Mesenchymal stem cell (in vitro differentiated cells and primary cell): ENCODE results near the gene ITPKB.

Source experiments
- DNase-seq: peaks from one replicate; pipeline ENCODE4 v3.0.0-alpha.2; 2013
- H2AFZ ChIP-seq: one replicate; pipeline ENCODE4 v1.6.1; 2013; ENCODE audit warnings: low read depth, mild to moderate bottlenecking, control low read depth, inconsistent platforms, low read length, moderate library complexity
- H2AK5ac ChIP-seq: 2 replicates; pipeline ENCODE4 v1.6.1; 2013; ENCODE audit warnings: low read length, moderate library complexity, mild to moderate bottlenecking, inconsistent platforms; ENCODE audit not compliant: severe bottlenecking
- H2BK120ac ChIP-seq: one replicate; pipeline ENCODE4 v1.6.1; 2013; ENCODE audit warnings: low read depth, mild to moderate bottlenecking, inconsistent platforms, low read length, moderate library complexity
- H2BK12ac ChIP-seq, 2 experiments: one replicate each; pipeline ENCODE4 v1.6.1; 2013; ENCODE audit warnings: inconsistent platforms in 2 of 2, low read length in 2 of 2, mild to moderate bottlenecking in 2 of 2, moderate library complexity in 2 of 2, control low read depth in 1 of 2
- H2BK15ac ChIP-seq: one replicate; pipeline ENCODE4 v1.6.1; 2013; ENCODE audit warnings: mild to moderate bottlenecking, low read depth, inconsistent platforms; ENCODE audit not compliant: poor library complexity, severe bottlenecking
- H2BK5ac ChIP-seq: 2 replicates; pipeline ENCODE4 v1.6.1; 2013; ENCODE audit warnings: low read depth, mild to moderate bottlenecking, low read length, control low read depth, inconsistent platforms; ENCODE audit not compliant: poor library complexity, severe bottlenecking
- H3K14ac ChIP-seq, 2 experiments: one replicate each; pipeline ENCODE4 v1.6.1; 2013; ENCODE audit warnings: inconsistent platforms in 2 of 2, low read length in 2 of 2, control low read depth in 1 of 2, mild to moderate bottlenecking in 1 of 2, moderate library complexity in 1 of 2
- H3K18ac ChIP-seq, 2 experiments: one replicate each; pipeline ENCODE4 v1.6.1; 2013; ENCODE audit warnings: inconsistent platforms in 2 of 2, low read length in 2 of 2, control low read depth in 1 of 2, low read depth in 1 of 2, mild to moderate bottlenecking in 1 of 2
- H3K23ac ChIP-seq, 2 experiments: one replicate each; pipeline ENCODE4 v1.6.1; 2013; ENCODE audit warnings: inconsistent platforms in 2 of 2, low read length in 2 of 2, mild to moderate bottlenecking in 2 of 2, moderate library complexity in 2 of 2, control low read depth in 1 of 2
- H3K27ac ChIP-seq: 2 replicates; pipeline ENCODE4 v1.5.1; 2013; ENCODE audit warnings: mild to moderate bottlenecking, moderate library complexity, low read length, control low read depth, inconsistent platforms; ENCODE audit not compliant: poor library complexity, severe bottlenecking
- H3K27me3 ChIP-seq, 2 experiments: 2 replicates each; pipeline versions ENCODE4 v1.6.1 to v1.7.0; 2013; ENCODE audit warnings: low read length in 2 of 2, mild to moderate bottlenecking in 2 of 2, moderate library complexity in 2 of 2, control low read depth in 1 of 2, inconsistent platforms in 1 of 2; ENCODE audit not compliant: control insufficient read depth in 1 of 2, insufficient read depth in 1 of 2
- H3K36me3 ChIP-seq, 2 experiments: 2 replicates each; pipeline versions ENCODE4 v1.6.1 to v1.7.0; 2013; ENCODE audit warnings: low read length in 2 of 2, control low read depth in 1 of 2, inconsistent platforms in 1 of 2, low read depth in 1 of 2, mild to moderate bottlenecking in 1 of 2; ENCODE audit not compliant: insufficient read depth in 2 of 2, control insufficient read depth in 1 of 2
- H3K4ac ChIP-seq, 2 experiments: one replicate each; pipeline ENCODE4 v1.6.1; 2013; ENCODE audit warnings: inconsistent platforms in 2 of 2, low read length in 2 of 2, mild to moderate bottlenecking in 2 of 2, moderate library complexity in 2 of 2, control low read depth in 1 of 2, low read depth in 1 of 2
- H3K4me1 ChIP-seq: 2 replicates; pipeline ENCODE4 v1.6.1; 2013; ENCODE audit warnings: low read depth, low read length, control low read depth; ENCODE audit not compliant: control insufficient read depth, insufficient read depth
- H3K4me2 ChIP-seq: 2 replicates; pipeline ENCODE4 v1.6.1; 2013; ENCODE audit warnings: low read length, mild to moderate bottlenecking, inconsistent platforms; ENCODE audit not compliant: poor library complexity, severe bottlenecking
- H3K4me3 ChIP-seq, 2 experiments: 2 replicates each; pipeline versions ENCODE4 v1.5.1 to v1.7.0; 2013; ENCODE audit warnings: low read length in 2 of 2, mild to moderate bottlenecking in 2 of 2, control low read depth in 1 of 2, low read depth in 1 of 2; ENCODE audit not compliant: insufficient read depth in 1 of 2
- H3K79me1 ChIP-seq: replicated peaks from 2 replicates; pipeline ENCODE4 v1.6.1; 2013; ENCODE audit warnings: mild to moderate bottlenecking, control low read depth, low read length, inconsistent platforms; ENCODE audit not compliant: poor library complexity, severe bottlenecking
- H3K9ac ChIP-seq: 2 replicates; pipeline ENCODE4 v1.7.0; 2013; ENCODE audit warnings: mild to moderate bottlenecking, low read length, moderate library complexity
- H3K9me3 ChIP-seq: 2 replicates; pipeline ENCODE4 v1.7.0; 2013; ENCODE audit warnings: mild to moderate bottlenecking, low read length; ENCODE audit not compliant: control insufficient read depth
- H4K8ac ChIP-seq: one replicate; pipeline ENCODE4 v1.6.1; 2013; ENCODE audit warnings: inconsistent platforms, mild to moderate bottlenecking, low read length, moderate library complexity
- H4K91ac ChIP-seq: one replicate; pipeline ENCODE4 v1.6.1; 2013; ENCODE audit warnings: mild to moderate bottlenecking, low read length, inconsistent platforms
- WGBS: methylation state at CpG from one replicate; pipeline ENCODE4 v1.1.7; 2013; ENCODE audit warnings: mixed read lengths; 5-methylcytosine and 5-hydroxymethylcytosine counted together

ITPKB gene

DNA sequence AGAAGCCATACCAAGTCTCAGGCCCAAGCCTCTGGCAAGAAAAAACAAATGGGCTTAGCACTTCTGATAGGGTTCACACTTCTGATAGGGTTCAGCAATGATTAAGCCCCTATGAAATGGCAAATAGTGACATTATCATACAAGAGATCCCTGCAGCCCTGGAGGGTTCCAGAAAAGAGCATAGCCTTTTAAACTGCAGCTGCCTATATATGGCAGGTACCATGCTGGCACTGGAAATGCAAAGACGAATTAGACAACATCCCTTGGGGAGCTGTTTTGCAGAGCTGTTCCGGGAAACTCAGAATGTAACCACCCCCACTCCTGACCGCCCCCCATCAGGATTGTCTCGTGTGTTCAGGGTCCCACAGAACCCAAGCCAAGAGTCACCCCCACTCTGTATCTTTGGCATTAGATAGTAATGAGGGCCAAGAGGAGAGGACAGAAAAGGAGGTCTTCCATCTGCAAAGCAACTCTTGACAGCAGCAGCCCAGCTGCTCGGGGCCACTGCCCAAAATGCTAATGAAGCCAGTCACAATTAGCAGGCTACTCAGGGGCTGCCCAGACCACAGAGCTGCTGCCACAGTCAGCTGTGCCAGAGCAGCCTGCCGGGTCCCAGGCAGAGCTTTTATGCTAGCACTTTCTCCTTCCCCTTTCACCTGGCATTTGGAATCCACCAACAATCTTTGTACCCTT lies 50.9 kb downstream of the ITPKB start:
- Histone ChIP-seq H3K23ac (no peak overlapping the region), H4K8ac (no peak overlapping the region), H3K9me3 (no peaks in the 10 kb centered on the region), H2BK12ac (peak overlapping the region in 1 of 2 experiments; percentile 42), H3K27me3 (no peaks in the 10 kb centered on the region), H3K27ac (no peak overlapping the region), H3K4me3 (no peak overlapping the region), H3K4me1 (peaks cover 3% of the 10 kb centered on the region), H3K9ac (no peak overlapping the region), H2AK5ac (no peak overlapping the region), H2BK15ac (no peak overlapping the region), H2BK120ac (no peak overlapping the region), H2BK5ac (no peak overlapping the region), H4K91ac (no peak overlapping the region), H3K4ac (no peak overlapping the region), H3K14ac (no peak overlapping the region), H3K4me2 (no peak overlapping the region), H3K36me3 (peaks cover 0 to 2% of the 10 kb centered on the region in 2 experiments), H3K79me1 (peaks cover 33% of the 10 kb centered on the region), H2AFZ (no peak overlapping the region), H3K18ac (no peak overlapping the region)
- no peak for DNase-seq
- WGBS: 85% methylated on average over 4 of the region's 6 CpGs

DNA sequence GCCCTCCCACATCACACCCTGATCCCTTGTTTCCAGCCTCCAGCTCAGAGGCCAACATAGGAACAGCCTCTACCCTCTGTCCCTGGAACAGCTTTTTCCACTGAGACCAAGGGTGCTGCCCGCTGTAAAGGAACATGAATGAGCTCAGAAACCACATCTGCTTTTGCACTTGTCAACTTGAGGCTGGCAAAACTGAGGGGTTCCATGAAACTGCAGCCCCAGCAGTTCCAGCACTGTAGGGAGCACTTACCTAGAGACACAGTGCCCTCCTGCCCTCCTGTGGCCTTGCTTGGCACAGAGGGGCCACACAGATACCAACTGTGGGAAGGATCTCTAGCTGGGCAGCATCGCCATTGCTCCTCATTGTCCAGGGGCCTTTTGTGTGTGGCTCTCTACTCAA lies 51.7 kb downstream of the ITPKB start:
- Histone ChIP-seq H3K27me3 (no peaks in the 10 kb centered on the region), H4K91ac (no peak overlapping the region), H3K36me3 (peaks cover 0 to 2% of the 10 kb centered on the region in 2 experiments), H3K14ac (no peak overlapping the region), H2BK12ac (peak overlapping the region in 1 of 2 experiments; percentile 29), H4K8ac (no peak overlapping the region), H3K9ac (peak overlapping the region; percentile 22), H2BK5ac (no peak overlapping the region), H3K4me2 (no peak overlapping the region), H3K9me3 (no peaks in the 10 kb centered on the region), H2BK120ac (no peak overlapping the region), H3K4me1 (peaks cover 3% of the 10 kb centered on the region), H3K27ac (no peak overlapping the region), H3K4me3 (no peak overlapping the region), H2BK15ac (no peak overlapping the region), H3K18ac (no peak overlapping the region), H3K79me1 (peaks cover 33% of the 10 kb centered on the region), H3K4ac (no peak overlapping the region), H2AFZ (no peak overlapping the region), H2AK5ac (no peak overlapping the region), H3K23ac (no peak overlapping the region)
- DNase-seq: no peak
- WGBS: 98% methylated on average over 2 of the region's 2 CpGs

DNA sequence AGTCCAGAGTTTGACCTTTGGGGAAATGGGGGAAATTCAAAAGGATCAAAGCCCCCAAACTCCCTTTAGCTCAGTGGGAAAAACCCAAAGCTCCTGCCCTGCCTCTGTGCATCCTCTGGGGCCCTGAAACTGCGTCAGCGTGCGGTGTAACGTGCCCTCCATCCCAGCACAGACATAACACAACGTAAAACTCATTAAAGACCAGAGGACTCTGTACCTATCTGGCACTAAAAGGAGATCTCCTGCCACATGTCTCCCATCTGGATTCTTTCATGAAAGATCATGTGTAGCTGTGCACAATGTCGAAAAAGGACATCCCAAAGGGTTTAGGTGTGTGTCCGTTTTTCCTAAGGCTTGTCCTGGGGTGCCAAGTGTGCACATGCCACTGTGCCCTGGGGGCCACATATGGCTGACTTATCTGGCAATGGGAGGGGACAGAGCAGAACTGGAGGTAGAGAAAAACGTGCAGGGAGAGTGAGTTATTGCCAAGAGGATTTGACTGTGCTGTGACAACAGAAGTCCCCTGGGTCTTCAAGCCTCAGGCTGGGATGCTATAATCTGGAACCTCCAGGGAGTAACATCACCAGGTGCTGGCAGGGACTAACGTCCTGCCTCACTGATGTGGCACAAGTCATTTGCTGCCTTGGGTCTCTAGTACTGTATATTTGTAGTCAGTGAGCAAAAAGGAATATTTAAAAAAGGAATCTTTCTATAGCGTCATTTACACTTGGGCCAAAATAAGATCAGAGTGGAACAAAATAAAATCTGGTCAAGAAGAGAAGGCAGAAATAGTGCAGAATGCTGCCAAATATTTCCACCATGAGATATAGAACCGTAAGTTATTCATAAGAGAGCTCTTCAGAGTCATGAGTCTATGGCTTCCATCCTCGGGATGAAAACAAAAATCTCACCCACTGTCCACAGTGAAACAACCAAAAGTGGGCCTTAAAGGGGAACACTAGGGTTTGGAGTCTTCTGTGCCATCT lies 52.3 kb downstream of the ITPKB start:
- Histone ChIP-seq H3K27me3 (no peaks in the 10 kb centered on the region), H2AFZ (no peak overlapping the region)
- 90% methylated on average over 12 of the region's 12 CpGs for WGBS

DNA sequence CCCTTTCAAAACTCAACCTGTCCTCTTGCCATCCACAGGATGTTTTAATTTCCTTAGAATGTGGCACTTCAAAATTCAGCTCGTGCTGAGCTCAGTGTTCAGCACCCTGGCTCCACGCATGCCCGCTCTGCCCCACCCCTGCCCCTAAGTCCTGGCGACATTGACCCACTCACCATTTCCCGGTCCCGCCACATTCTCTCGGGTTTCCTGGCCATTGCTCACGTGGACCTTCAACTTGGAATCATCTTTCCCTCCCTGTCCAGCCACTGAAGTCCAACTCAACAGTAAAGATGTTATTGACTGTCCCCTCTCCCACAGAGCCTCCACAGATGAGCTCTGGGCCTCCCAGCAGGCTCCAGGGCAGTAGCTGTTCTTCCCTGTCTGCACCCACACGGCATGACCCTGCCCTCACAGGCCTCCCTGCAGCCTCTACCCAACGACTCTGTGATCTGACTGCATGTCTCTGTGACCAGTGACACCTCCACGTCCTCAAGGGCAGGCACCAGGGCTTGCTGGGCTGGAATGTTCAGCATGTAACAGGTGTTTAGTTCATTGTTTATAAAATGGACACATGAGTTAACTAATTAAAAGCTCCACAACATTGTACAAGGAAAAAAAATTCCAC lies 53.8 kb downstream of the ITPKB start:
- H3K4me3 ChIP-seq: no peak overlapping the region
- H3K4me2 ChIP-seq: no peak overlapping the region
- no peak overlapping the region for H3K14ac ChIP-seq
- H4K91ac ChIP-seq: no peak overlapping the region
- no peak overlapping the region for H2BK120ac ChIP-seq
- peaks cover 38% of the 10 kb centered on the region for H3K79me1 ChIP-seq
- peak overlapping the region; percentile 8 for H4K8ac ChIP-seq
- no peak overlapping the region for H2AK5ac ChIP-seq
- H3K23ac ChIP-seq: peak overlapping the region in 1 of 2 experiments; percentile 5
- H3K9me3 ChIP-seq: no peaks in the 10 kb centered on the region
- no peak overlapping the region for H2BK15ac ChIP-seq
- no peak overlapping the region for H3K27ac ChIP-seq
- H3K9ac ChIP-seq: no peak overlapping the region
- H2AFZ ChIP-seq: no peak overlapping the region
- H2BK12ac ChIP-seq: no peak overlapping the region
- no peak for DNase-seq
- H3K18ac ChIP-seq: no peak overlapping the region
- H3K27me3 ChIP-seq: no peaks in the 10 kb centered on the region
- peaks cover 7% of the 10 kb centered on the region for H3K4me1 ChIP-seq
- 92% methylated on average over 9 of the region's 11 CpGs for WGBS
- H3K4ac ChIP-seq: no peak overlapping the region
- H3K36me3 ChIP-seq: peaks cover 0 to 2% of the 10 kb centered on the region in 2 experiments
- no peak overlapping the region for H2BK5ac ChIP-seq

More for the DNA sequence above, 52.3 kb downstream of the ITPKB start:
- Histone ChIP-seq H3K79me1 (peaks cover 38% of the 10 kb centered on the region), H3K23ac (no peak overlapping the region), H2BK12ac (no peak overlapping the region), H2BK5ac (no peak overlapping the region), H4K91ac (no peak overlapping the region), H4K8ac (no peak overlapping the region), H2BK15ac (no peak overlapping the region), H3K18ac (no peak overlapping the region), H3K14ac (no peak overlapping the region), H3K4me2 (no peak overlapping the region), H3K4me1 (peaks cover 3% of the 10 kb centered on the region), H2AK5ac (no peak overlapping the region), H3K9ac (peak overlapping the region; percentile 22), H3K4me3 (no peak overlapping the region), H3K36me3 (peaks cover 0 to 2% of the 10 kb centered on the region in 2 experiments), H3K4ac (no peak overlapping the region), H2BK120ac (no peak overlapping the region), H3K27ac (no peak overlapping the region), H3K9me3 (no peaks in the 10 kb centered on the region)
- no peak for DNase-seq
